GM12878 (cell line): Measurements from ENCODE around the gene POLR1H. TPM values are rescaled to one million over a fixed set of nuclear protein-coding genes. Genes with fewer than 3 reads are reported as not detected.
A peak's percentile ranks its signal among the peaks of the same experiment; 100 is the strongest.

ENCODE experiments used
- ATF2 ChIP-seq: IDR thresholded peaks from 2 replicates; pipeline ENCODE4 v1.6.1; 2012; ENCODE audit warnings: low read length, inconsistent platforms
- CEBPB ChIP-seq, 2 experiments: fragments of 150-350 bp in 1 of 2; IDR thresholded peaks; 2 replicates each; pipeline ENCODE4 v1.6.1; 2012 to 2014; ENCODE audit warnings: low read depth in 2 of 2, low read length in 2 of 2, borderline replicate concordance in 1 of 2, inconsistent platforms in 1 of 2
- CHD4 ChIP-seq: fragments of 200-600 bp; sonication (generic); IDR thresholded peaks from 2 replicates; pipeline ENCODE4 v1.6.1; 2016; ENCODE audit warnings: mild to moderate bottlenecking
- DPF2 ChIP-seq: fragments of 450-650 bp; IDR thresholded peaks from 2 replicates; pipeline ENCODE4 v1.6.1; 2017; ENCODE audit warnings: mild to moderate bottlenecking
- EP300 ChIP-seq, 2 experiments: fragments of 150-350 bp in 1 of 2; IDR thresholded peaks; 2 replicates each; pipeline ENCODE4 v1.6.1; 2011 to 2012; ENCODE audit warnings: low read depth in 2 of 2, low read length in 2 of 2, borderline replicate concordance in 1 of 2, improper control_type of control experiment in 1 of 2, inconsistent platforms in 1 of 2; ENCODE audit not compliant: control insufficient read depth in 1 of 2
- EZH2 ChIP-seq: IDR thresholded peaks from 2 replicates; pipeline ENCODE4 v1.6.1; 2012; ENCODE audit warnings: low read depth, mild to moderate bottlenecking, control low read depth, inconsistent platforms, low read length, borderline replicate concordance; ENCODE audit not compliant: control insufficient read depth
- HDAC2 ChIP-seq: fragments of 200-600 bp; sonication (generic); IDR thresholded peaks from 2 replicates; pipeline ENCODE4 v1.6.1; 2017
- HDGF ChIP-seq: fragments of 450-650 bp; IDR thresholded peaks from 2 replicates; pipeline ENCODE4 v1.6.1; 2016; ENCODE audit warnings: antibody characterized with exemption
- IKZF2 ChIP-seq, 2 experiments: fragments of 450-650 bp; IDR thresholded peaks; 2 replicates each; pipeline ENCODE4 v1.6.1; 2017; ENCODE audit warnings: mild to moderate bottlenecking in 2 of 2, moderate library complexity in 2 of 2
- KLF5 ChIP-seq: fragments of 450-650 bp; IDR thresholded peaks from 2 replicates; pipeline ENCODE4 v1.6.1; 2014; ENCODE audit warnings: mild to moderate bottlenecking; ENCODE audit not compliant: partially characterized antibody
- MLLT1 ChIP-seq: fragments of 450-650 bp; IDR thresholded peaks from 2 replicates; pipeline ENCODE4 v1.6.1; 2016; ENCODE audit warnings: mild to moderate bottlenecking
- MTA3 ChIP-seq: IDR thresholded peaks from 2 replicates; pipeline ENCODE4 v1.6.1; 2012; ENCODE audit warnings: low read length, inconsistent platforms, borderline replicate concordance
- NBN ChIP-seq: fragments of 450-650 bp; IDR thresholded peaks from 2 replicates; pipeline ENCODE4 v1.6.1; 2016
- NKRF ChIP-seq: fragments of 450-650 bp; conservative IDR thresholded peaks from 2 replicates; pipeline ENCODE4 v1.6.1; 2017; ENCODE audit warnings: mild to moderate bottlenecking, moderate library complexity
- POLR2AphosphoS5 ChIP-seq: IDR thresholded peaks from 2 replicates; pipeline ENCODE4 v1.6.1; 2011; ENCODE audit warnings: mild to moderate bottlenecking, low read length, inconsistent platforms
- RELB ChIP-seq: fragments of 450-650 bp; IDR thresholded peaks from 2 replicates; pipeline ENCODE4 v1.6.1; 2017; ENCODE audit warnings: low read depth, mild to moderate bottlenecking, moderate library complexity
- RFX5 ChIP-seq: IDR thresholded peaks from 2 replicates; pipeline ENCODE4 v1.6.1; 2011; ENCODE audit warnings: low read depth, low read length, improper control_type of control experiment
- SPI1 ChIP-seq: IDR thresholded peaks from 2 replicates; pipeline ENCODE4 v1.6.1; 2011; ENCODE audit warnings: low read depth, mild to moderate bottlenecking, low read length, moderate library complexity, borderline replicate concordance; ENCODE audit not compliant: insufficient read depth
- SREBF1 ChIP-seq: IDR thresholded peaks from 2 replicates; pipeline ENCODE4 v1.6.1; 2012; ENCODE audit warnings: mild to moderate bottlenecking, low read length
- STAT1 ChIP-seq: fragments of 450-650 bp; conservative IDR thresholded peaks from 2 replicates; pipeline ENCODE4 v1.6.1; 2014; ENCODE audit warnings: antibody characterized with exemption, mild to moderate bottlenecking
- SUPT20H ChIP-seq: IDR thresholded peaks from 2 replicates; pipeline ENCODE4 v1.6.1; 2011; ENCODE audit warnings: low read depth, mild to moderate bottlenecking, low read length, moderate library complexity, borderline replicate concordance; ENCODE audit not compliant: control insufficient read depth
- TCF12 ChIP-seq: IDR thresholded peaks from 2 replicates; pipeline ENCODE4 v1.6.1; 2011; ENCODE audit warnings: low read depth, mild to moderate bottlenecking, low read length
- TCF7 ChIP-seq: IDR thresholded peaks from 2 replicates; pipeline ENCODE4 v1.6.1; 2014; ENCODE audit warnings: antibody characterized with exemption, borderline replicate concordance
- polyA plus RNA-seq, 11 experiments: library from polyadenylated mRNA; depleted of rRNA in 4 of 11; unstranded in 6 of 11; stranded (reverse) in 5 of 11; fragments of >200 nt; fragmentation: Nextera tagmentation in 4 of 11; fragmentation: Illumina TruSeq in 1 of 11; extraction: Ambion mirVana in 4 of 11; extraction: Trizol in 1 of 11; gene quantifications; 1 replicate in 1 of 11; 2 replicates in 10 of 11; pipeline versions ENCODE4 v1.2.1 to v1.2.3, GENCODE V29; 2011 to 2016; ENCODE audit warnings: inconsistent platforms in 2 of 11, missing spikeins in 2 of 11, low read depth in 1 of 11
- total RNA-seq, 4 experiments: library from RNA; depleted of rRNA in 3 of 4; stranded (reverse); fragments of >200 nt in 3 of 4; fragmentation: Illumina TruSeq in 1 of 4; extraction: Trizol in 1 of 4; gene quantifications; 2 replicates each; pipeline versions ENCODE4 v1.2.1 to v1.2.3, GENCODE V29; 2013 to 2021

POLR1H gene
- total and polyA plus RNA-seq, 10 of the 15 experiments (the other 5 are each of a cell fraction or from before 2014, with no cell fraction given), result 50.6 to 160 (median 77.7) TPM

GRCh38 chr6:30066577-30067459, 5.8 kb downstream of the POLR1H start, which contains the start of gene PPP1R11 (continued):
- TF ChIP-seq ATF2, result no peak
- TF ChIP-seq MLLT1, result peak; percentile 87; the same call in 1 of the 2 replicates
- no peak for TF ChIP-seq HDAC2
- TF ChIP-seq NKRF, result peak; percentile 86
- peak; percentile 62; the same call in 1 of the 2 replicates for TF ChIP-seq RELB
- peak; percentile 17 for TF ChIP-seq KLF5
- TF ChIP-seq POLR2AphosphoS5, result peak; percentile 92
- no peak for TF ChIP-seq EZH2
- TF ChIP-seq SPI1, result peak; percentile 86
- TF ChIP-seq STAT1, result 0 out of 2 replicates have a peak, but pooled peaks have one; percentile 27
- peak; percentile 53; the same call in 1 of the 2 replicates for TF ChIP-seq RFX5
- peak; percentile 70 for TF ChIP-seq HDGF
- no peak for TF ChIP-seq TCF7
- peak; percentile 44 for TF ChIP-seq TCF12
- 0 out of 2 replicates have a peak, but pooled peaks have one; percentile 68 for TF ChIP-seq SREBF1
- TF ChIP-seq IKZF2 (IDR thresholded peaks at IDR 0.05), result peak; percentile 57 to 65; a peak in 3 of 4 replicates
- TF ChIP-seq NBN, result peak; percentile 72; the same call in 1 of the 2 replicates
- peak in 1 of 2 experiments; percentile 63; a peak in 2 of 4 replicates for TF ChIP-seq EP300 (IDR thresholded peaks at IDR 0.05; ENCODE audit: borderline replicate concordance in 1 of 2, control insufficient read depth in 1 of 2, low read depth in 2 of 2, low read length in 2 of 2)
- TF ChIP-seq SUPT20H, result no peak
- no peak for TF ChIP-seq CHD4
- TF ChIP-seq DPF2, result 0 out of 2 replicates have a peak, but pooled peaks have one; percentile 18
- TF ChIP-seq CEBPB (IDR thresholded peaks at IDR 0.05; ENCODE audit: borderline replicate concordance in 1 of 2, low read depth in 2 of 2, low read length in 2 of 2), result 0 out of 4 replicates have a peak, but pooled peaks of 1 of the 2 experiments have one; percentile 9
- no peak; the same call in 1 of the 2 replicates for TF ChIP-seq MTA3
